Anterior cingulate cortex (tissue), 58 donors: Measurements from ENCODE around the gene RASL11A.
"Not testable (repeated sequence)": the region's sequence is repeated elsewhere in the genome, so short reads cannot be mapped to it uniquely, and the experiment has no call there.

Experiments used
- DNase-seq, 58 donors: peaks; one replicate each; lab custom pipeline; 2025; lab: John Stamatoyannopoulos, UW

RASL11A gene

GRCh38 chr13:27270594-27271520, at the start of gene RASL11A:
RASL11A (plus strand) TSS chr13:27270830; CDS start chr13:27270945, 115 bp downstream.
- DNase-seq: peak; percentile 10 to 89 (median 74)

GRCh38 chr13:27222100-27222499, 48.5 kb upstream of the RASL11A start:
- DNase-seq: not testable (repeated sequence)

GRCh38 chr13:27226991-27227390, 43.6 kb upstream of the RASL11A start:
- no peak for DNase-seq

GRCh38 chr13:27228131-27228530, 42.5 kb upstream of the RASL11A start:
- no peak for DNase-seq

GRCh38 chr13:27229642-27230041, 41.0 kb upstream of the RASL11A start:
- DNase-seq: no peak

GRCh38 chr13:27233964-27234363, 36.7 kb upstream of the RASL11A start:
- no peak for DNase-seq

GRCh38 chr13:27236478-27236877, 34.2 kb upstream of the RASL11A start:
- DNase-seq: no peak

- DNase-seq: no peak
Observed at GRCh38 chr13:27242702-27243101, 27.9 kb upstream of the RASL11A start.

GRCh38 chr13:27245610-27246009, 25.0 kb upstream of the RASL11A start:
- DNase-seq: no peak

- DNase-seq: no peak
Observed at GRCh38 chr13:27250833-27251165, 19.8 kb upstream of the RASL11A start.

- DNase-seq: peak; percentile 64 to 99 (median 92)
Observed at GRCh38 chr13:27251166-27252091, 19.2 kb upstream of the RASL11A start, which contains the start of gene RPL21. RPL21 (plus strand) TSS chr13:27251558; CDS start chr13:27253777, 2,219 bp downstream.

- DNase-seq: no peak
Observed at GRCh38 chr13:27252467-27252866, 18.2 kb upstream of the RASL11A start.

GRCh38 chr13:27257233-27257568, 13.4 kb upstream of the RASL11A start:
- no peak for DNase-seq

- DNase-seq: no peak
Observed at GRCh38 chr13:27257648-27258253, 12.9 kb upstream of the RASL11A start.

- DNase-seq: no peak
Observed at GRCh38 chr13:27258637-27259386, 11.8 kb upstream of the RASL11A start.

- no peak for DNase-seq
Observed at GRCh38 chr13:27259831-27260230, 10.8 kb upstream of the RASL11A start.

GRCh38 chr13:27261396-27261795, 9.2 kb upstream of the RASL11A start:
- DNase-seq: no peak

GRCh38 chr13:27263438-27263837, 7.2 kb upstream of the RASL11A start:
- no peak for DNase-seq

GRCh38 chr13:27264181-27264580, 6.4 kb upstream of the RASL11A start:
- peak in 26 of 58 donors; percentile 7 to 54 (median 23) for DNase-seq

- DNase-seq: no peak
Observed at GRCh38 chr13:27264648-27265047, 6.0 kb upstream of the RASL11A start.
